ENCODE measurements around the gene C6orf132. TPM values are rescaled to one million over a fixed set of nuclear protein-coding genes. Genes with fewer than 3 reads are reported as not detected.

C6orf132 gene
- total and polyA plus RNA-seq, 2 of the 4 experiments (the other 2 are of a cell fraction) = 0.72 to 1.7 TPM

GRCh38 chr6:42093582-42094329 is 48.7 kb downstream of the C6orf132 start:
- H2BK15ac ChIP-seq (ENCODE audit: low read depth, low read length) = no peak overlapping the region
- no peak for DNase-seq
- H3K27ac ChIP-seq (ENCODE audit: insufficient read depth, low read length) = no peak overlapping the region
- no peak for TF ChIP-seq RCOR1 (IDR thresholded peaks at IDR 0.05; ENCODE audit: insufficient replicate concordance, low read length)
- no peak for TF ChIP-seq CTCF (conservative IDR thresholded peaks at IDR 0.05; ENCODE audit: low read depth, low read length)
- no TSS peak for BruUV-seq (replicated peaks)
- no peak overlapping the region for H3K14ac ChIP-seq (replicated peaks; ENCODE audit: low read depth, low read length)
- no peak overlapping the region for H2BK5ac ChIP-seq (ENCODE audit: low read depth, low read length, poor library complexity, severe bottlenecking)
- no peak overlapping the region for H3K4me2 ChIP-seq (ENCODE audit: low read depth, low read length)
- in situ Hi-C loops (cut with MboI; ENCODE audit: low sequenced_read_pairs) = loop anchor here (25.0 kb wide), 1 partner anchor 794 kb away; the partner anchor contains the start of gene RPL7L1
- peak overlapping the region; percentile 41 for H2AFZ ChIP-seq (replicated peaks; ENCODE audit: low read length, poor library complexity)
- dilution Hi-C loops (cut with HindIII; ENCODE audit: low sequenced_read_pairs, unreplicated experiment) = no loop called here
- H3K9me1 ChIP-seq (ENCODE audit: insufficient read depth, low read length) = no peaks in the 10 kb centered on the region
- intact Hi-C loops (cut with micrococcal nuclease) = no loop called here
- no peaks in the 10 kb centered on the region for H3K36me3 ChIP-seq (ENCODE audit: control insufficient read depth, insufficient read depth, low read length)
- no peak overlapping the region for H2AK5ac ChIP-seq (ENCODE audit: low read depth, low read length)
- no peak overlapping the region for H3K18ac ChIP-seq (ENCODE audit: low read depth, low read length)
- POLR2A ChIA-PET (ENCODE audit: unreplicated experiment) = no interaction called here
- no peak overlapping the region for H4K5ac ChIP-seq (ENCODE audit: low read depth, low read length)
- no peak overlapping the region for H2BK120ac ChIP-seq (ENCODE audit: low read depth, low read length)
- 48% methylated on average over 5 of the region's 10 CpGs; no CpG with 5 or more reads in 1 of the 2 experiments for WGBS, 2 experiments (ENCODE audit: extremely low coverage in 2 of 2, insufficient read length in 1 of 2)
- peaks cover 2% of the 10 kb centered on the region; the same call in 1 of the 2 replicates for H3K27me3 ChIP-seq (ENCODE audit: control insufficient read depth, insufficient read depth, low read length)
- no peak overlapping the region for H4K8ac ChIP-seq (ENCODE audit: low read depth in 2 of 2, low read length in 2 of 2)
- no peak overlapping the region for H2AK9ac ChIP-seq (replicated peaks; ENCODE audit: low read depth, low read length, poor library complexity)
- CTCF ChIA-PET = no interaction called here
- H4K91ac ChIP-seq (ENCODE audit: insufficient read depth, low read depth, low read length) = no peak overlapping the region
- H3K4ac ChIP-seq (ENCODE audit: low read depth, low read length) = no peak overlapping the region; the same call in 1 of the 2 replicates
- no peak for ATAC-seq (ENCODE audit: low read depth)
- no peaks in the 10 kb centered on the region for H3K9me3 ChIP-seq (ENCODE audit: control insufficient read depth, insufficient read depth, low read length)
- no peaks in the 10 kb centered on the region for H3K79me1 ChIP-seq (ENCODE audit: low read depth in 1 of 2, low read length in 2 of 2)
- no peak overlapping the region for H3K9ac ChIP-seq (ENCODE audit: low read depth, low read length)
- H2BK20ac ChIP-seq (ENCODE audit: low read depth, low read length) = no peak overlapping the region
- H3K4me3 ChIP-seq (ENCODE audit: insufficient read depth, low read depth, low read length) = no peak overlapping the region
- H4K20me1 ChIP-seq (ENCODE audit: insufficient read depth, low read length) = no peaks in the 10 kb centered on the region
- H3K4me1 ChIP-seq (ENCODE audit: control insufficient read depth, insufficient read depth, low read length) = no peaks in the 10 kb centered on the region
- H3K23ac ChIP-seq (ENCODE audit: low read depth, low read length) = no peak overlapping the region
- H3K56ac ChIP-seq (ENCODE audit: extremely low read depth, insufficient read depth, low read length) = no peak overlapping the region

Measured in IMR-90 (cell line).